ENCODE measurements around the gene CCDC33. TPM values are rescaled to one million over a fixed set of nuclear protein-coding genes. Genes with fewer than 3 reads are reported as not detected.

CCDC33 gene
- total RNA-seq, 1 donor from 2014 or later, result 0.52 TPM

DNA sequence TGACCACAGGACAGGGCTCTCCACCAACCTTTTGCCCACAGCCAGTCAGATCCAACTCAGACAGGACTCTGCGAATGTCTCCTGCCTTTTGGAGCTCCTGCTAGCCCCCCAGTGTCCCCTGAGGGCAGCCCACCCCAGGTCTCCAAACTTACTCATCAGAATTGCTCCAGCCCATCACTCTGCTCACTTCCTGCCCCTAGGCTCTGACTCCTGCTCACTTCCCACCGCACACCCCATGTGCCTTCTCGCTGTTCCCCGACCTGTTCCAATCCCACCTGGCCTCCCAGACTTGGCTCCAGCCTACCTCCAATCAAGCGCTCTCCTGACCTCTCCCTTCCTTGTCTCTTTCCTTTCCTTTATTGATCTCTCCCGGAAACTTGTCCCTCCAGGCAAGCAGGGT, 27.6 kb upstream of the CCDC33 start:
- Histone ChIP-seq H3K27me3 (ENCODE audit: control insufficient read depth in 3 of 3, insufficient read depth in 3 of 3, low read length in 3 of 3) (peaks cover 0 to 22% (median 6%) of the 10 kb centered on the region in 3 donors), H3K4me1 (ENCODE audit: control insufficient read depth in 3 of 3, insufficient read depth in 3 of 3, low read length in 3 of 3) (no peaks in the 10 kb centered on the region), H3K4me3 (ENCODE audit: low read length in 3 of 3) (no peak overlapping the region), H3K36me3 (ENCODE audit: control insufficient read depth in 3 of 3, insufficient read depth in 3 of 3, low read length in 3 of 3) (no peaks in the 10 kb centered on the region), H3K27ac (ENCODE audit: low read depth, low read length) (no peak overlapping the region), H3K9ac (ENCODE audit: low read depth in 1 of 3, low read length in 3 of 3) (no peak overlapping the region), H3K9me3 (ENCODE audit: control insufficient read depth in 3 of 3, low read length in 3 of 3) (no peaks in the 10 kb centered on the region)

DNA sequence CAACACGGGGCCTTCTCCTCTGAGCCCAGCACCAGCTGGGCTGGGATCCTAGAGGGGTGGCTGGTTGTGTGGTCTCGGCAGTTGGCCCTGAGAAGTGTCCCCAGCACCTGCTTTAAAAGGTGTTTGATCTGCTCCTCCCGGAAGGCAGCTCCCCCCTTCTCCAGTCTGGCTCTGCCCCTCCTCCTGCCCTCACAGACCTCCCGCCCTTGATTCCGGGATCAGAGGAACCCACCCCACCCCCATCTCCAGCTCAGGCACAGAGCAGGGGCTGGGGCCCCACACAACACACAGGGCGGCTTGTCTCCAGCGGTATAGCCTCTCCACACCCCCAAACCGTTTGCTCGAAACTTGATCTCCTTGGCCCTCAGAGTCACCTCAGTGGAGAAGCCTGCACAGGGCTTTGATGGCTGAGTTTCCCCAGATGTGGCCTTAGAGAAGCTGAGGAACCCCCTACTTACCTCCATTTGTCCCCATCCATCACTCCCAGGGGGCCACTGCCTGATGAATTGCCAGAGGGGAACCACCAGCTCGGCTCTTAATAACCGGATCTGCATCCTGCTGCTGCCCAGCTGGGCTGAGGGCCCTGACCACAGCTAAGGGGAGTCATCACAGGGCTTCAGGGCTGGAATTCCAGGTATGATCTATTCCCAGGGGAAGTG, 27.1 kb upstream of the CCDC33 start:
- no peaks in the 10 kb centered on the region for H3K36me3 ChIP-seq (ENCODE audit: control insufficient read depth in 3 of 3, insufficient read depth in 3 of 3, low read length in 3 of 3)
- no peak overlapping the region for H3K27ac ChIP-seq (ENCODE audit: low read depth, low read length)
- no peak overlapping the region for H3K4me3 ChIP-seq (ENCODE audit: low read length in 3 of 3)
- H3K9me3 ChIP-seq (ENCODE audit: control insufficient read depth in 3 of 3, low read length in 3 of 3), result no peaks in the 10 kb centered on the region
- peaks cover 0 to 20% (median 6%) of the 10 kb centered on the region in 3 donors for H3K27me3 ChIP-seq (ENCODE audit: control insufficient read depth in 3 of 3, insufficient read depth in 3 of 3, low read length in 3 of 3)
- H3K9ac ChIP-seq (ENCODE audit: low read depth in 1 of 3, low read length in 3 of 3), result no peak overlapping the region
- no peaks in the 10 kb centered on the region for H3K4me1 ChIP-seq (ENCODE audit: control insufficient read depth in 3 of 3, insufficient read depth in 3 of 3, low read length in 3 of 3)

DNA sequence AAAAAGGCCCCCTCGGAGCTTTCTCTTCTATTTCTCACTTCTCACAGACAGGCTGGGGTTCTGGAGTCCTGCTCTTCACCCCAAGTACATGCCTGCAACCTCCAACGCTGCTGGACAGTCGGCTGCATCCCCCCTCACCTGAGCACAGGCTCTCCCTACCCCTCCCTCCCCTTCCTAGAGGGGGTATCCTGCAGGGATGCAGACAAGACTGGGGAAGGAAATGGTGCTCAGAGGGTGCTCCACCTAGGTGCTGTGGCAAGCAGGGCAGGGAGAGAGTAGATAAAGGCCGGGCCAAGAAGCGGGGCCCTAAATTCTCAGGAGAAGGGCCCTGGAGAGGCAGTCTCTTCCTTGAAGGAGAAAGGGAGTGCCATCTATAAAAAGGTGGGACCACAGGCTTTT, 26.6 kb upstream of the CCDC33 start:
- H3K9ac ChIP-seq (ENCODE audit: low read depth in 1 of 3, low read length in 3 of 3), result no peak overlapping the region
- peaks cover 0 to 20% (median 6%) of the 10 kb centered on the region in 3 donors for H3K27me3 ChIP-seq (ENCODE audit: control insufficient read depth in 3 of 3, insufficient read depth in 3 of 3, low read length in 3 of 3)
- no peak overlapping the region for H3K27ac ChIP-seq (ENCODE audit: low read depth, low read length)
- no peaks in the 10 kb centered on the region for H3K9me3 ChIP-seq (ENCODE audit: control insufficient read depth in 3 of 3, low read length in 3 of 3)
- no peaks in the 10 kb centered on the region for H3K36me3 ChIP-seq (ENCODE audit: control insufficient read depth in 3 of 3, insufficient read depth in 3 of 3, low read length in 3 of 3)
- H3K4me1 ChIP-seq (ENCODE audit: control insufficient read depth in 3 of 3, insufficient read depth in 3 of 3, low read length in 3 of 3), result no peaks in the 10 kb centered on the region
- H3K4me3 ChIP-seq (ENCODE audit: low read length in 3 of 3), result no peak overlapping the region

DNA sequence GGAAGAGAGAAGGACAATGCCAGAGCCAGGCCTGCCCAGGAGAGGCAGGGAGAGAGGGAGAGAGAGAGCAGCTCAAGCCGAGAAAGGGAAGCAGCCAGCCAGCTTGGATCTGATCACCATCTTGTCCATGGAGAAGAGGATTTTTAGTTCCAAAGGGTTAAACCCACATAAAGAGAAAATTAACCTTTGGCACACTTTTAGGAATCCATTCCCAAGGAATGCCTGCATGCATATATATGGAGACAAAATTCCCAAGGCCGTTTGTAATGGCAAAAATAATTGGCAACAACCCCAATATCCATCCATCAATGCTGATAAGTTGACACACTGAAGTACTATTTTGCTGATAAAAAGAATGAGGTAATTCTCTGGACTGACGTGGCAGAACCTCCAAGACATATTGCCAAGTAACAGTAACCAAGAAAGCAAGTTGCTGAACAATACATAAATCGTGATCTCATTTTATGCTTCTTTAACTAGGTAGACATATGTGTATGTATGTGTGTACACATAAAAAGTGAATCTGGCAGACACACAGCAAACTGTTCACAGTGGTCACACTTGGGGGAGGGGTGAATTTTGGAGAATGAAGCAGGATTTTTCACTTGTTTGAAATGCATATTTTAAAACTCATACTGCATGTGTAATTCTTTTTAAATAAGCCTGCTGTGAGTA, 26.0 kb upstream of the CCDC33 start:
- Histone ChIP-seq H3K9ac (ENCODE audit: low read depth in 1 of 3, low read length in 3 of 3) (no peak overlapping the region), H3K27me3 (ENCODE audit: control insufficient read depth in 3 of 3, insufficient read depth in 3 of 3, low read length in 3 of 3) (peaks cover 0 to 24% (median 8%) of the 10 kb centered on the region in 3 donors)

GRCh38 chr15:74210729-74211128, 25.4 kb upstream of the CCDC33 start:
- Histone ChIP-seq H3K27me3 (ENCODE audit: control insufficient read depth in 3 of 3, insufficient read depth in 3 of 3, low read length in 3 of 3) (peaks cover 0 to 25% (median 8%) of the 10 kb centered on the region in 3 donors), H3K9me3 (ENCODE audit: control insufficient read depth in 3 of 3, low read length in 3 of 3) (no peaks in the 10 kb centered on the region), H3K4me3 (ENCODE audit: low read length in 3 of 3) (no peak overlapping the region), H3K27ac (ENCODE audit: low read depth, low read length) (no peak overlapping the region), H3K36me3 (ENCODE audit: control insufficient read depth in 3 of 3, insufficient read depth in 3 of 3, low read length in 3 of 3) (no peaks in the 10 kb centered on the region), H3K9ac (ENCODE audit: low read depth in 1 of 3, low read length in 3 of 3) (no peak overlapping the region), H3K4me1 (ENCODE audit: control insufficient read depth in 3 of 3, insufficient read depth in 3 of 3, low read length in 3 of 3) (no peaks in the 10 kb centered on the region)

More for the DNA sequence above, 26.0 kb upstream of the CCDC33 start:
- Histone ChIP-seq H3K4me3 (ENCODE audit: low read length in 3 of 3) (no peak overlapping the region), H3K27ac (ENCODE audit: low read depth, low read length) (no peak overlapping the region), H3K9me3 (ENCODE audit: control insufficient read depth in 3 of 3, low read length in 3 of 3) (no peaks in the 10 kb centered on the region), H3K4me1 (ENCODE audit: control insufficient read depth in 3 of 3, insufficient read depth in 3 of 3, low read length in 3 of 3) (no peaks in the 10 kb centered on the region), H3K36me3 (ENCODE audit: control insufficient read depth in 3 of 3, insufficient read depth in 3 of 3, low read length in 3 of 3) (no peaks in the 10 kb centered on the region)

- H3K27ac ChIP-seq (ENCODE audit: low read depth, low read length), result no peak overlapping the region
- no peak overlapping the region for H3K4me3 ChIP-seq (ENCODE audit: low read length in 3 of 3)
- no peak overlapping the region for H3K9ac ChIP-seq (ENCODE audit: low read depth in 1 of 3, low read length in 3 of 3)
- H3K36me3 ChIP-seq (ENCODE audit: control insufficient read depth in 3 of 3, insufficient read depth in 3 of 3, low read length in 3 of 3), result no peaks in the 10 kb centered on the region
- H3K27me3 ChIP-seq (ENCODE audit: control insufficient read depth in 3 of 3, insufficient read depth in 3 of 3, low read length in 3 of 3), result peaks cover 0 to 32% (median 15%) of the 10 kb centered on the region in 3 donors
- H3K4me1 ChIP-seq (ENCODE audit: control insufficient read depth in 3 of 3, insufficient read depth in 3 of 3, low read length in 3 of 3), result no peaks in the 10 kb centered on the region
- H3K9me3 ChIP-seq (ENCODE audit: control insufficient read depth in 3 of 3, low read length in 3 of 3), result no peaks in the 10 kb centered on the region
Observed at GRCh38 chr15:74211656-74212055, 24.5 kb upstream of the CCDC33 start.

DNA sequence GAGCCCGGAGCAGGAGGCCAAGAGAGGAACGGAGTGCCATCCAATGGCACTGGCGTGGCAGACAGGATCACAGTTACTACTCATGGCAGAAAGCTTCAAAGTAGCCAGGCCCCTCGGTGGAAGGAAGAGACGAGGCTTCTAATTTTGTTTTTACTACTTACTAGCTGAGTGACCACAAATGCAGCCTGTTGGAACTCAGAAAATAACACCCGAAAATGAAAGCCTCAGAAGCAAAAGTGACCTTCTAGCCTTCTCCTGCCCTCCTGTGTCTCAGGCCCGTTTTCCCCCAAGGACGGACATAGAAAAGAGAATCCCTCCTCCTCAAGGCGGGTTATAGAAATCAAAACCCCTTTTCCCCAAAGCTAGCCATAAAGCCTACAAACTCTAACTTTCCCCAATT, 23.6 kb upstream of the CCDC33 start:
- Histone ChIP-seq H3K9me3 (ENCODE audit: control insufficient read depth in 3 of 3, low read length in 3 of 3) (no peaks in the 10 kb centered on the region), H3K27ac (ENCODE audit: low read depth, low read length) (no peak overlapping the region), H3K27me3 (ENCODE audit: control insufficient read depth in 3 of 3, insufficient read depth in 3 of 3, low read length in 3 of 3) (peaks cover 0 to 36% (median 15%) of the 10 kb centered on the region in 3 donors), H3K9ac (ENCODE audit: low read depth in 1 of 3, low read length in 3 of 3) (no peak overlapping the region), H3K4me3 (ENCODE audit: low read length in 3 of 3) (no peak overlapping the region), H3K4me1 (ENCODE audit: control insufficient read depth in 3 of 3, insufficient read depth in 3 of 3, low read length in 3 of 3) (no peaks in the 10 kb centered on the region), H3K36me3 (ENCODE audit: control insufficient read depth in 3 of 3, insufficient read depth in 3 of 3, low read length in 3 of 3) (no peaks in the 10 kb centered on the region)

GRCh38 chr15:74213858-74214284, 22.3 kb upstream of the CCDC33 start:
- no peaks in the 10 kb centered on the region for H3K4me1 ChIP-seq (ENCODE audit: control insufficient read depth in 3 of 3, insufficient read depth in 3 of 3, low read length in 3 of 3)
- H3K9me3 ChIP-seq (ENCODE audit: control insufficient read depth in 3 of 3, low read length in 3 of 3), result no peaks in the 10 kb centered on the region
- no peak overlapping the region for H3K27ac ChIP-seq (ENCODE audit: low read depth, low read length)

GRCh38 chr15:74214324-74215021, 21.7 kb upstream of the CCDC33 start:
- H3K27ac ChIP-seq (ENCODE audit: low read depth, low read length), result no peak overlapping the region
- no peaks in the 10 kb centered on the region for H3K36me3 ChIP-seq (ENCODE audit: control insufficient read depth in 3 of 3, insufficient read depth in 3 of 3, low read length in 3 of 3)
- H3K9ac ChIP-seq (ENCODE audit: low read depth in 1 of 3, low read length in 3 of 3), result no peak overlapping the region
- peaks cover 0 to 30% (median 9%) of the 10 kb centered on the region in 3 donors for H3K27me3 ChIP-seq (ENCODE audit: control insufficient read depth in 3 of 3, insufficient read depth in 3 of 3, low read length in 3 of 3)
- H3K9me3 ChIP-seq (ENCODE audit: control insufficient read depth in 3 of 3, low read length in 3 of 3), result no peaks in the 10 kb centered on the region
- no peak overlapping the region for H3K4me3 ChIP-seq (ENCODE audit: low read length in 3 of 3)
- H3K4me1 ChIP-seq (ENCODE audit: control insufficient read depth in 3 of 3, insufficient read depth in 3 of 3, low read length in 3 of 3), result no peaks in the 10 kb centered on the region

More at GRCh38 chr15:74213858-74214284, 22.3 kb upstream of the CCDC33 start:
- Histone ChIP-seq H3K9ac (ENCODE audit: low read depth in 1 of 3, low read length in 3 of 3) (no peak overlapping the region), H3K4me3 (ENCODE audit: low read length in 3 of 3) (no peak overlapping the region), H3K36me3 (ENCODE audit: control insufficient read depth in 3 of 3, insufficient read depth in 3 of 3, low read length in 3 of 3) (no peaks in the 10 kb centered on the region), H3K27me3 (ENCODE audit: control insufficient read depth in 3 of 3, insufficient read depth in 3 of 3, low read length in 3 of 3) (peaks cover 0 to 35% (median 9%) of the 10 kb centered on the region in 3 donors)

DNA sequence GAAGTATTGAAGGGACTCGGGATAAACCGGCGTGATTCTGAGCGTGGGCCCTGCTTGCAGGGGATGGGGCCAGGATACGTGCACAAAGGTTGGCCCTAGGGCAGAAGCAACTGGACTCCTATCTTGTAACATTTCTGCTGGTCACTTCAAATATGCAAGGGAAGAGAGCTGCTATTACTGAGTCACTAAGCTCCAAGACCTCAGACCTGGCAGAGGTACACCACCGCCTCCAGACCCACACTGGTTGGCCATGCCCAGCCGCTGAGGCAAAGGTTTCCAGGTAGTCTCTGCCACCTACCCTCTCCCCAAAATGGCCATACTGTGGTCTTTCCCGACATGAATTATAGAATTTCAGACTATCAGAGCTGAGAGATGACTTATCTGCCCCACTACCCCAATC, 20.2 kb upstream of the CCDC33 start:
- peaks cover 2 to 40% (median 21%) of the 10 kb centered on the region in 3 donors for H3K27me3 ChIP-seq (ENCODE audit: control insufficient read depth in 3 of 3, insufficient read depth in 3 of 3, low read length in 3 of 3)
- no peak overlapping the region for H3K27ac ChIP-seq (ENCODE audit: low read depth, low read length)
- no peak overlapping the region for H3K9ac ChIP-seq (ENCODE audit: low read depth in 1 of 3, low read length in 3 of 3)
- no peaks in the 10 kb centered on the region for H3K9me3 ChIP-seq (ENCODE audit: control insufficient read depth in 3 of 3, low read length in 3 of 3)
- H3K4me1 ChIP-seq (ENCODE audit: control insufficient read depth in 3 of 3, insufficient read depth in 3 of 3, low read length in 3 of 3), result no peaks in the 10 kb centered on the region
- no peaks in the 10 kb centered on the region for H3K36me3 ChIP-seq (ENCODE audit: control insufficient read depth in 3 of 3, insufficient read depth in 3 of 3, low read length in 3 of 3)
- H3K4me3 ChIP-seq (ENCODE audit: low read length in 3 of 3), result no peak overlapping the region
